GM08714 (cell line): ENCODE measurements around the gene RTN4RL2.

Experiments used
- H3K4me3 ChIP-seq: fragments of 200-500 bp; sonication (Bioruptor generic); 2 replicates; pipeline ENCODE4 v1.5.1; 2014; ENCODE audit warnings: mild to moderate bottlenecking, low read length, inconsistent platforms
- ZNF274 ChIP-seq: IDR thresholded peaks from 2 replicates; pipeline ENCODE4 v1.6.1; 2012; ENCODE audit warnings: mild to moderate bottlenecking, low read depth, low read length

Gene RTN4RL2

GRCh38 chr11:57426929-57427726 is 33.2 kb upstream of the RTN4RL2 start, which contains the start of gene SLC43A3:
TSS of gene SLC43A3 (minus strand) at chr11:57427121. CDS start at chr11:57426172, 949 bp downstream.
- TF ChIP-seq ZNF274: no peak
- peak within 1 kb of the TSS; percentile 80 for H3K4me3 ChIP-seq

DNA sequence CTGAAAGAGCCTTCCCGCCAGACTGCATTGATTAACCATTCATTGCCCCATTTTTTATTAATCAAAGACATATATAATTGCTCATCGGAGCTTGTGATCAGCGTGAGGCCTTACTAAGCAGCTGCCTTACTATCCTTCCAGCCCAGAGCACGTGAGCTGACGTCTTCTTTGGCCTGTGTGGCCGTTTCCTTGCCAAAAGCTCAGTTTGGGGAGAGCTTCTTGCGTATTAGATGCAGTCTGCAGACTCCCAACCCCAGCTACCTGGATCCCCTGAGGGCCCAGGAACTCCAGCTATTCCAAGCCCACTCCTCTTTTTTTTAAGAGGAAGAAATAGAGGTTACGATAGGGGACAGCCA is 32.6 kb upstream of the RTN4RL2 start:
- no peak overlapping the region for H3K4me3 ChIP-seq
- TF ChIP-seq ZNF274: no peak

- no peak for TF ChIP-seq ZNF274
- no peak overlapping the region for H3K4me3 ChIP-seq
Measured at GRCh38 chr11:57428643-57429042, 31.7 kb upstream of the RTN4RL2 start.

DNA sequence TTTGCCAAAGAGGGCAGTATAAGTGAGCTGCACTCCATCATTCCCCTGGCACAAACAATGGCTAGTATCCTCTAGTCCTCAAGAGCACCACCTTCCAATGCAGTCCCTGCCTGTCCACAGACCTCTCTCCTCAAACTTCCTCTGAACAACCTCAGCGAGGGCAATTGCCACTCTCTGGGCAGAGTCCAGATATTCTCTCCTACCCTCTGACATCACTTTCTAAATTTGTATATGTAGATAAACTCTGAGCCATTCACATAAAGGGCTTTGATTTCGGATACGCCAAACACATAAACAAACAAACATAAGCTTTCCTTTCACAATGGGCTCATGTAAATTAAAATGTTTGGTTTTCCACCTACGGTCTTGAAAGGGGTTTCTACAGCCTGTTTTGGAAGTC is 30.4 kb upstream of the RTN4RL2 start:
- TF ChIP-seq ZNF274: no peak

GRCh38 chr11:57430952-57431351 is 29.4 kb upstream of the RTN4RL2 start:
- no peak for TF ChIP-seq ZNF274
- no peak overlapping the region for H3K4me3 ChIP-seq

More for the DNA sequence above, 30.4 kb upstream of the RTN4RL2 start:
- H3K4me3 ChIP-seq: no peak overlapping the region

DNA sequence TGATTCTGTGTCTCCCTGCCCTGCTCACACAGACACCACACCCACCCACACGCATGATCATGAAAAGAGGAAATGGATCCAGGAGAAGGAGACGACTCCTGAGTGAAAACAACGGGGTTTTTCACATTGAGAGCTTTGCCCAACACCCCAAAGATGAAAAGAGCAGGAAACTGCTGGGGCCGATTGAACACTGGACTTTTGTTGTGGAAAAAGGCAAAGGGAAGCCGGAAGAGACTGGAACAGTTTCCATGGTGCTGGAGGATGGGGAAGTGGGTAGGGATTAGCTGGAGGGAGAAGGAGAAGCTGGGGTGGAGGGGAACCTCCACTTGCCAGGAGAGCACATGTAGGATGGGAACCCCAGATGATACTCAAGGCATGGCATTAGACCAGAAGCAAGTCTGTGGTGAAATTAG is 28.2 kb upstream of the RTN4RL2 start:
- TF ChIP-seq ZNF274: no peak
- no peak overlapping the region for H3K4me3 ChIP-seq

- no peak for TF ChIP-seq ZNF274
- H3K4me3 ChIP-seq: no peak overlapping the region
Measured at GRCh38 chr11:57432714-57433163, 27.6 kb upstream of the RTN4RL2 start.

DNA sequence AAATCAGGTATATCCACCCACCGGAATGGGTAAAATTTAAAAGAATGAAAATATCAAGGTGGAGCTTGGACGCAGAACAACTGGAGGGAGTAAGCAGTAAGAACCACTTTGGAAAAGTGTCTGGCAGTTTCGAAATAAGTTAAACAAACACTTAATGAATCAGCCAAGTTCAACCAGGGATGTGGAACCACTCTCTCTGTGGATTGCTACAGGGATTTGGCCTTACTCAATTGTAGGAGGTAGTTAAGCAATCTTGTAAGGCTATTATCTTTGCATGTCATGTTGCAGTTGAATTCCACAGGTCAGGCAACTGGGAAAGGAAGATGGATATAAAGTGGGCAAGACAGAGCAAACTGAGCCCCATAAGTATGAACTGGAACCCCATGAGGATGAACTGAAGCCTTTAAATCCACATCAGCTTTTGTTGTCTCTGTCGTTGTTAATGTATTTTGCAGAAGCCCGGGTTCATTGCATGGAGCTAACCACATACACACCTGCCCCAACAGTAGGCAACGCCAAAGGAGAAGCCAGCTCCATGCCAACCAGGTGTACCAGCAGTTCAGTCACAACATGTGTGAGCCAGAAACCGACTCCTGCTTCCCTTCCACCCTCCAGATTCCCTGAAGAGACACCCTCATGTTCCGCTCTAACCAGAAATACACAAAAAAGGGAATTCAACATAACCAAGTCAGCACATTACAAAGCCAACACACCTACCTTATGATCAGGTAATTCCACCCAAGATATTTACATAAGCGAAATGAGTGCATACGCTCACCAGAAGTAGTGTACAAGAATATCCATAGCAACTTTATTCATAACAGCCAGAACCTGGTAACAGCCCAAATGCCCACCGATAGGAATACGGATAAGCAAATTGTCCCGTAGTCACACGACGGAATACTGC is 25.4 kb upstream of the RTN4RL2 start:
- no peak for TF ChIP-seq ZNF274
- H3K4me3 ChIP-seq: no peak overlapping the region

- TF ChIP-seq ZNF274: no peak
Measured at GRCh38 chr11:57436031-57436430, 24.3 kb upstream of the RTN4RL2 start.

GRCh38 chr11:57438345-57439285 is 21.7 kb upstream of the RTN4RL2 start:
- H3K4me3 ChIP-seq: no peak overlapping the region
- TF ChIP-seq ZNF274: no peak

More at GRCh38 chr11:57436031-57436430, 24.3 kb upstream of the RTN4RL2 start:
- no peak overlapping the region for H3K4me3 ChIP-seq

DNA sequence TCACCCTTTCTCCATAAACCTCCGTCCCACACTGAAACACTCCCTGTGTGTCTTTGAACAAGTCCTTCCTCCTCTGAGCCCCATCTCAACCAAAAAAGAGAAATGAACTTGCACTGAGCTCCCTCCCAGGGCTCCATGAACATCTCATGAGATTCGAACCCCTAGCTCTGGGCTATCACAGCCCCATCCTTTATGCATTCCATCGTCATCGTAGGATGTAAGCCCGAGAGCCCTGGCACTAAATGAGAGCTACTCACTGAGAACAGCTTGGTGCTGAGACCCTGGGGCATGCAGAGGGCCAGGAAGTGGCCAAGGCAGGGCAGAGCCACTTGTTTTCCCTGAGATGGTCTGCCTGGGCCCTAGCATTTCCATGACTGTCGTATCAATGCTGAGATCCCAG is 20.5 kb upstream of the RTN4RL2 start:
- H3K4me3 ChIP-seq: no peak overlapping the region
- no peak for TF ChIP-seq ZNF274

DNA sequence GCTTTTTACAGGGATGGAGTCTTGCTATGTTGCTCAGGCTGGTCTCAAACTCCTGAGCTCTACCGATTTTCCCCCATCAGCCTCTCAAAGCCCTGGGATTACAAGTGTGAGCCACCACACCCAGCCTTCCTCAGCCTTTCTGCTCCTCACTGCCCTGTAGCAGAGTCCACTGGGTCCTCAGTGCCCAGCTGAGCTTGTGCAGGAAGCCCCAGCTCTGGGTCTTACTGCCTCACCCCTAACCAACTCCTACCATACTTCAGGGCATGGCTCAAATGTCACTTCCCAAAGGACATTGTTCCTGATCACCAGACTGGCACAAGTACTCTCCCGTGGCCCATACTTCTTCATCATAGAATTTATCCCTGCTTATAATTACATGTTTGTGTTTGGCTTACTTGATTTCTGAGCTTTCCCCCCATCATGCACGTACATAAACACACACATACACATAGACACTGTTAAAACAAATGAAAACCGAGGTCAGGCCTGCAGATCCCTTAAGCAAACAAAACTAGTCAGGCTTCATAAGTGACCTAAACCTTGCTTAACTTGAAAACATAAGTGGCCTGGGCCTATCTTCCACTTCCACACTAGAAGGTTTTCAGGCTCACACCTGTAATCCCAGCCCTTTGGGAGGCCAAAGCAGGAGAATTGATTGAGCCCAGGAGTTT is 19.4 kb upstream of the RTN4RL2 start:
- no peak for TF ChIP-seq ZNF274

More for the DNA sequence above, 19.4 kb upstream of the RTN4RL2 start:
- no peak overlapping the region for H3K4me3 ChIP-seq
